ENCODE data around the gene PIGC.

DNA sequence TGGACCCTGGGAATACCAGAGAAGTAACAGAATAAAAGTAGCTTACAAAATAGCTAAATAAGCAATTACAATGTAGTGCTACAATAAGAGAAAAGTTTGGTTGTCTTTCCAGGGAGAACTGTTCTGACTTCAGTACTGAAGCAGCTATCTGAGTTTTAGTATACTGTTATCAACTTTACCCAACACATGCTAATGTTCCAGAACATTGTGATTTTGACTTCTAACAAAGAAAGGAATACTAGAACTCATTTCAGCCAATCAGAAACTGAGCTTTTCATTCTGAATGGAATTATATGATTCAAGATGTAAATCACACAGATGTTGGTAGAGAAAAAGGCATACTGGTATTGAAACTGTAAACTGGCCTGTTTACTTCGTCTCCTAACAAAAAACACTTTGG lies 23.5 kb downstream of the PIGC start, which contains the start of gene C1orf105:
- no peak for TF ChIP-seq POLR2A (IDR thresholded peaks at IDR 0.05)
- TF ChIP-seq, protein P1, sequence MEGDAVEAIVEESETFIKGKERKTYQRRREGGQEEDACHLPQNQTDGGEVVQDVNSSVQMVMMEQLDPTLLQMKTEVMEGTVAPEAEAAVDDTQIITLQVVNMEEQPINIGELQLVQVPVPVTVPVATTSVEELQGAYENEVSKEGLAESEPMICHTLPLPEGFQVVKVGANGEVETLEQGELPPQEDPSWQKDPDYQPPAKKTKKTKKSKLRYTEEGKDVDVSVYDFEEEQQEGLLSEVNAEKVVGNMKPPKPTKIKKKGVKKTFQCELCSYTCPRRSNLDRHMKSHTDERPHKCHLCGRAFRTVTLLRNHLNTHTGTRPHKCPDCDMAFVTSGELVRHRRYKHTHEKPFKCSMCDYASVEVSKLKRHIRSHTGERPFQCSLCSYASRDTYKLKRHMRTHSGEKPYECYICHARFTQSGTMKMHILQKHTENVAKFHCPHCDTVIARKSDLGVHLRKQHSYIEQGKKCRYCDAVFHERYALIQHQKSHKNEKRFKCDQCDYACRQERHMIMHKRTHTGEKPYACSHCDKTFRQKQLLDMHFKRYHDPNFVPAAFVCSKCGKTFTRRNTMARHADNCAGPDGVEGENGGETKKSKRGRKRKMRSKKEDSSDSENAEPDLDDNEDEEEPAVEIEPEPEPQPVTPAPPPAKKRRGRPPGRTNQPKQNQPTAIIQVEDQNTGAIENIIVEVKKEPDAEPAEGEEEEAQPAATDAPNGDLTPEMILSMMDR (IDR thresholded peaks at IDR 0.05 in 4 of 5, conservative IDR thresholded peaks at IDR 0.05 in 1 of 5): no peak
